MM.1S (cell line): ENCODE measurements around the gene ALDH2.

Experiments
- CTCF ChIP-seq: fragments of 300-600 bp; sonication (generic); IDR thresholded peaks from 2 replicates; pipeline ENCODE4 v1.5.1; 2016; ENCODE audit warnings: antibody characterized with exemption, low read length, mixed read lengths
- EZH2phosphoT487 ChIP-seq: fragments of 300-600 bp; sonication (generic); IDR thresholded peaks from 2 replicates; pipeline ENCODE4 v1.6.1; 2018; ENCODE audit warnings: antibody characterized with exemption, low read length

- TF ChIP-seq CTCF (no peak), EZH2phosphoT487 (no peak)
Observed at GRCh38 chr12:111741235-111741812, 25.4 kb upstream of the ALDH2 start.
